GM04504 (cell line): Measurements from ENCODE around the gene KRT5.
"Not testable (repeated sequence)": the region's sequence is repeated elsewhere in the genome, so short reads cannot be mapped to it uniquely, and the experiment has no call there.

Experiments
- DNase-seq: peaks from one replicate; pipeline ENCODE4 v3.0.0-alpha.2; 2012; ENCODE audit warnings: low read depth

Gene KRT5

DNA sequence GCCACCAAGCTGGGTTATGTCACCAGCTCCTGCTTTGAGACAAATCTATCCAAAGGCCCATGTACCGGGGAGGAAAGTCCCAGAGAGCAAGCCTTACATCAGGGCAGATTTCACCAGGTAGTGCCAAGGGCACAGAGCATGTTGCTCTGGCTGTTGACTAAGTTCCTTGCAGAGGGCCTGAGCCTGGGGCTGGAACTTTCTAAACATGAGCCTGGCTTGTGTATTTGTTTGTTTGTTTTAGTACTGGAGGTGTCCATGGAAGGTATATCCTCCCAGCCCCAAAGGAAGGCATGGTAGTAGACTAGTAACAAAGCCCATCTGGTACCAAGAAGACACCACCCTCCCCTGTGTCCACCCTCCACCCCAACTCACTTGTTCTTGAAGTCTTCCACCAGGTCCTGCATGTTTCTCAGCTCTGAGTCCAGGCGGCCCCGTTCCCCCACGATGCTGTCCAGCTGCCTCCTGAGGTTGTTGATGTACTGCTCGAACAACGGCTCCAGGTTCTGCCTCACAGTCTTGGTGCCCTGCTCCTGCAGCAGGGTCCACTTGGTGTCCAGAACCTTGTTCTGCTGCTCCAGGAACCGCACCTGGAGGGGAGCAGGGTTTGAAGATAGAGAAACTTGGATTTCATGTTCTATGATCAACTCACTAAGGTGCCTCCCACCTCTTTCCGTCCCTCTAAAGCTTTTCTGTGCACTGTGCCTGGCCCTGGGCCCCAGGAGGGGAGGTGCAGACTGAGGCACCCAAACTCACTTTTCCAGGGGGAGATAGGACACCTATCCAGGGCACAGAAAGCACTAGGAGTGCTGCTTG is 1.4 kb downstream of the KRT5 start:
- DNase-seq, result no peak

GRCh38 chr12:52517888-52518287 is 2.3 kb downstream of the KRT5 start:
- no peak for DNase-seq

GRCh38 chr12:52517005-52517835 is 3.0 kb downstream of the KRT5 start:
- no peak for DNase-seq

DNA sequence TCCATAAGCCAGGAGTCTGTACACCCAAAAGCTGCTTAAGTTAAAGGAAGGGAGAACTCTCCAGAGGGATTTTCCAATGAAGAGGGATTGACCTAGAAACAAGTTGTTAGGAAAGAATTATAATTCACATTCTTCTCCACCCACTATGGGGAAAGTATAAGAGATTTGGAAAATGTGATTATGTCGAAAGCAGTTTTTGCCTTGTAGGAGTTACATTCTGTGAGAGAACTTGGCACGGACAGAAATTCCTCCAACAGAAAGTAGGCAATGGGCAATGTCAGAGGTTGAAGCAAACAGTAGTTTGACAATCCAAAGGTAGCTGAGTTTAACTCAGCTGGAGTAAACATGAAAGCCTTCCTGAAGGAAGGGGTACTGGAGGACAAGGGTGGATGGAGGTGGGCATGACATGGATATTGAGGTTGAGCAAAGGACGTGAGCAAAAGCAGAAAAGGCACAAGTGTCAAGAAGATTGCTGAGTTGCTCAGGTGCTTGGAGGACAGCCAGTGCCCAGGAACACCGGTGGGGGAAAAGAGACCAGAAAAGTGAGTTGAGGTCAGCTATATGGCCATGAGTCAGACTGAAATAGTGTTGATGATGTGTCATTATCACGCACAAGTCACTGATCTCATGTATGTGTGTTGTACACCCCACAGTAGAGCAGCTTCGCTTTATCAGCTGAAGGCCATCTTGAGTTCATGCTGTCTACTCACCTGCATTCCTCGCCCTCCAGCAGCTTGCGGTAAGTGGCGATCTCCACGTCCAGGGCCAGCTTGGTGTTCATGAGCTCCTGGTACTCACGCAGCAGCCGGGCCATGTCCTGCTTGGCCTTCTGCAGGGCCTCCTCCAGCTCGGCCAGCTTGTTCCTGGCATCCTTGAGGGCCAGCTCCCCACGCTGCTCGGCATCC is 4.0 kb downstream of the KRT5 start:
- DNase-seq, result no peak

DNA sequence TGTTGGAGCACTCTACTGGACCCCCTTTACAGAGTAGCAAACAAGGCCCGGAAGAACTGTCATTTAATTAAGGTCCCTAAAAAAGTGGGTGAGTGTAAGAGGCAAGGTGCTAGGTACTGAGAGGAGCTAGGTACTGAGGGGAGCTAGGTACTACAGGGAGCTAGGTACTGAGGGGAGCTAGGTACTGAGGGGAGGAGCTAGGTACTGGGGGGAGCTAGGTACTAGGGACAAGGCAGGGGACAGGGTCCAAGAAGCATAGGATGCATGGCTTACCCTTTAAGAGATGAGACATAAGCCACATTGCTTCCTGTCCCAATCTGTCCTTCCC is 4.9 kb downstream of the KRT5 start:
- DNase-seq, result no peak

- DNase-seq, result no peak
These were observed 5.5 kb downstream of the KRT5 start for GRCh38 chr12:52514471-52515318.

DNA sequence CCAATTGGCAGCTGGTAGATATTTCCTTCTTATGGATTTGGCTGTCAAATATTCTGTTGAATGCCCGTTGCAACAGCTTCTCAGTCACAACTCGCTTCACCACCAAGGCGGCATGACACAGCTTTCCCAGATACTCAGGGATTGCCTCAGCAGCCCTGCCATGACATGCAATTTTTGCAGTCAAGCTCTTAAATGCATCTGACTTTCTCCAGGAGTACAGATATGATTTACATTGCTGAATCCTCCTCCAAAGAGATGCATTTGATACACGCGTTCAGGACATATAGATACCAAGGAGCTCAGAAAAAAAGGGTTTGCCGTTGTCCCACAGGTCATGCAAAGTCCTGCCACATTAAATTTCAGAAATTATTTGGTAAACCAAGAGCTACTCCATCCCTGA is 6.5 kb downstream of the KRT5 start:
- no peak for DNase-seq

DNA sequence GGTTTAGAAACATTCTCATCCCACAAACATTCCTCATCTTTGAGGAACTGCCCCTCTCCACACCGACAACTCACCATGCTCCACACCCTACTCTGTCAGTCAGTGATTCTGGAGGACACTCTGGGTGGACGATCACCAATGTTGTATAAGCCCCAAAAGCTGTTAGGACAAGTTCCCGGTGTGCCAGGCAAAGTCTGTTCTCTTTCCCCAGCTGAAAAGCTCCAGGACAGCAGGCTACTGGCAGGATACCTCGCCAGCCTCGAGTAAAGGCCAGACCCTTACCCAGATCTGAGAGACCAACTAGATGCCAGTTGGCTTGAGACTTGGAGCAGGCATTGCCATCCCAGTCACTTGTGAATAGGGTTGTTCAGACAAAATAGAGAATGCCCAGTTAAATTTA is 12.0 kb downstream of the KRT5 start:
- no peak for DNase-seq

DNA sequence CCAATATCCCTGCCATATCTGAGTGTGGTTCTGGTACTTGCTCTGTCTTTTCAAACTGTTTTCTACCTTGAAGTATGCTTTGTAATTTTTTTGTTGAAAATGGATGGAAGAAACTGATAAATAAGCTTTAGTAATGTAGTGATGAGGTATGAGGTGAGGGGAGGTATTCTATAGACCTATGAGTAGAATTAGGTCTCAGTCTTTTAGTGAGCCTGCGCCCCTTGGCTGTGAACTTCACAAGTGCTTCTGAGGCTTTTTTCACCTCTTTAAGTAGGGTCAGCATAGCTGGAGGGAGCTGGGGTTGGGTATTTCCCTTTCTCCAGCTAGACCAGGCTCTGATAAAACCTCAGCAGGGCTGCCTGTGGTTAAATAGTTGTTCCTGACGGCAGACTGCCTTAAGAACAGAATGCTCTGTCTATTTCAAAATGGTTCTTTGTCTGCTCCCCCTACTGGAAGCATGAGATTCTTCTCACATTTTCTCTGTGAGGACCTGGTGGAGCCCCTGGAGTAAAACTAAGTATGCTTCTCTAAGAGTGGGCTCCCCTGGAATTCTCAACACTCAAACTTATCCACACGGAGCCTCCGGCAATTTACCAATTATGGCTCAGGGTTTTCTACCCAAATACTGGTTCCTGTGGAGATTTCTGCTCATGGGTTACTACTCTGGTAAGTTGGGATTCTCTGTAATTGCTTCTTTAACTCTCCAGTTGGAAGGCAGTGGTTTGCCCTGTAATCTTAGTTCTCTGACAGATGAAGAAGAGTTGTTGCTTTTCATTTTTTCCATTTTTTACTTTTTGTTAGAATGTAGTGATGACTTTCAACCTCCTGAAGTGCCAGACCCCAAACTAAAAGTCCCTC is 13.1 kb downstream of the KRT5 start:
- peak; percentile 10 for DNase-seq

GRCh38 chr12:52502877-52503276 is 17.3 kb downstream of the KRT5 start:
- no peak for DNase-seq

DNA sequence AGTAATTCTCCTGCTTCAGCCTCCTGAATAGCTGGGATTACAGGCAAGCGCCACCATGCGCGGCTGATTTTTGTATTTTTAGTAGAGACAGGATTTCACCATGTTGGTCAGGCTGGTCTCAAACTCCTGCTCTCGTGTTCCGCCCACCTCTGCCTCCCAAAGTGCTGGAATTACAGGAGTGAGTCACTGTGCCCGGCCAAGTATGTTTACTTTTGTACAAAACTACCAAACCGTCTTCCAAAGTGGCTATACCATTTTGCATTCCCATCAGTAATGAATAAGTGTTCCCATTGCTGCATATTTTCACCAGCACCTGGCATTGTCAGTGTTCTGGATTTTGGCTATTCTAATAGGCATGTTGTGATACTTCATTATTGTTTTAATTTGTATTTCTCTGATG is 18.7 kb downstream of the KRT5 start:
- DNase-seq, result no peak

- not testable (repeated sequence) for DNase-seq
These were observed 19.6 kb downstream of the KRT5 start for GRCh38 chr12:52500574-52500973.

- no peak for DNase-seq
These were observed 20.2 kb downstream of the KRT5 start for GRCh38 chr12:52499806-52500560.

DNA sequence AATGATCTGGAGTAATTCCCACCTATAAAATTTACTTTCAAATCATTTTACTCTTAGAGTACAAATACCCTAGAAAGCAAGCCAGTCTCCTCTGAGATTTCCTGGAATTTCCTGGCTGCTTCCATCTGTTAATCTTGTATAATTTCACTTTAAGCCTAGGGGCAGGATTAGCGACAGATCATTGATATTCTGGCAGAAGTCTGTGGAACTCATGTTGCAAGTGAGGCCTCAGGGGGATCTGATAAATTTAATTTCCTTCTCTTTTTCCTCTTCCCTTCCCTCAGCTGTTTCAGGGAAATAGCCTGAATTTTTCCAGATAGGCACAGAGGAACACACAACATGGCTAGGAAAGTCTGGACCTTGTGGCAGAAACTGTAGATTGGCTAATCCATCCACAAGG is 21.2 kb downstream of the KRT5 start:
- DNase-seq, result no peak

DNA sequence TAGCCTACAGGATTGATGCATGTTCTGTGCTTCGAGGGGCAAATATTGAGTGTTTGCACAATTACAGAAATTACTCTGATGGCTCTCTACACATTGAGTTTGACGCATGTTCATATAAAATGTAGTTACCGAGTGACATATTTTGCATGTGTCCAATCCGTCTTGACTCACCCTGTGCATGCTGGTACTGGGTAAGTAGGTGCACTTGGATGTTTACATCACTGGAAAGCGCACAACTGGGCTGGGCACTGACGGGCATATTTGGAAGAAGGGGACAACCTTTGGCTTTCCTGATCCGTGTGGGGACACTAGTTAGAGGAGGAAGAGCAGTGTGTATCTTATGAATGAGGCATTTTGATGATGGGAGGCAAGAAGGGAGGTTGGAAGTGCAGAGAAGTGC is 22.2 kb downstream of the KRT5 start:
- DNase-seq, result no peak

DNA sequence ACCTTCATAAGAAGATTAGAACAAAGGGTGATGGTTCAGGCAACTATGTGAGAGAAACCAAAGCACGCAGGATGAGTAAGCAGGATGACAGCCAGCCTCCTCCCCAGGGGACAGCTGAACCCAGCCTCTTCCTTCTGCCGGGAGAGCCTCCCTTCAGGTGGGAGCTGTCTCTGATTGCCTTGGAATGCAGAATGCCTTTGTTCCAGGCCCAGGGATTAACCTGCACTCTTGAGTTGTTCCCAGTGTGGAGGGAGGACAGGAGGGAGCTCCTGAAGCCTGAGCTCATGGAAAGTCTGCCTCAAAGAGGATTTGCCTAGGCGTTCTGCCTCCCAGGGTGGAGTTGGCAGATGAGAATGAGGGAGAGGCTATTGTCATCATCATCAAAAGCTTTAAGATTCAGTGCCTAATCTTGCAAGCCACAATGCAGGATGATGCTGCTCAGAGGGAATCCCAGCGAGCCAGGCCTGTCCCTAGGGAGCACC is 23.6 kb downstream of the KRT5 start:
- peak; percentile 49 for DNase-seq

- DNase-seq, result no peak
These were observed 24.1 kb downstream of the KRT5 start for GRCh38 chr12:52496054-52496453.

DNA sequence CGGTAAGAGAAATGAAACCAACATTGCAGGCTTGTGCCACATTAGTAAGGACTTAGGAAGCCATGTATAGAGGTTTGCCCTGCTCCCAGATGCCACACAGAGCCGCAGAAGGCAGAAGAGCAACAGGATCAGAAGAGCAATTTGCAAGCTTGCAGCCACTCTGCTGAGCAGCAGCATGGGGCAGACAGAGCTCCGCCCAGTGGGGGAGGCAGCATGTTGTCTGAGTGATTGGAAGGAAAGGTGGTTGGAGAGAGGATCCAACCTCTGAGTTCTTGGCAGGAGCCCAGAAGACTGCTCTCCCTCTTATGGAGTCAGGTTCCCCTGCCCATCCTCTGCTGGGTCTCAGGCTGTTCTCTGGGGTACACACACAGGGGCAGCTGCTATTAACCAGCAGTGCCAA is 24.8 kb downstream of the KRT5 start:
- no peak for DNase-seq

- DNase-seq, result no peak
These were observed 25.7 kb downstream of the KRT5 start for GRCh38 chr12:52494518-52494917.

- no peak for DNase-seq
These were observed 26.1 kb downstream of the KRT5 start for GRCh38 chr12:52494100-52494499.
